ENCODE measurements around the gene ZNF460. TPM values are rescaled to one million over a fixed set of nuclear protein-coding genes. Genes with fewer than 3 reads are reported as not detected.
"Not testable (repeated sequence)": the region's sequence is repeated elsewhere in the genome, so short reads cannot be mapped to it uniquely, and the experiment has no call there.

ZNF460 gene
- total RNA-seq, 2 donors from 2014 or later, result 28.5 to 35.1 TPM

DNA sequence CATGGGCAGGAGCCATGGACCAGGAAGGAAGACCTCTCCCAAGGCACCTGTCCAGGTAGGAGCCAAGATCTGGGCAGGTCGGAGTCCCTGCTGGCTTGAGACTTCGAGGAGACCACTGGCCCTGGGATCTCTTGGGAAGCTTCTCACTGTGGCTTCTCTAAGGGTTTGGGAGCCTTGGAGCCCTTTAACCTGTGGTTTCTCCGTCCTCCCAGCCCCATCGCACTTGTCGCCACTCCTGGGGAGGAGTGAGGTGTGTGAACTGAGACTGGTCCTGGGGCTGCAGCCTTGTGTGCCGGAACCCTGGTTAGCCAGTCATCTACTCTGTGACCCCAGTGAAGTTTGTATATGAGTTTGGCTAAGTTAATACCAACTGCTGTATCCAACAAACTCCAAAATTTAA, 31.6 kb upstream of the ZNF460 start:
- no peak for TF ChIP-seq CTCF (IDR thresholded peaks at IDR 0.05)
- no peaks in the 10 kb centered on the region for H3K9me3 ChIP-seq
- intact Hi-C loops (cut with DNase I), result no loop called here
- H3K27me3 ChIP-seq, result no peaks in the 10 kb centered on the region
- DNase-seq, result no peak
- H3K4me3 ChIP-seq, result no peak overlapping the region
- peaks cover 23% of the 10 kb centered on the region for H3K36me3 ChIP-seq
- no peaks in the 10 kb centered on the region for H3K4me1 ChIP-seq
- H3K27ac ChIP-seq, result no peak overlapping the region
- no peak overlapping the region for H3K9ac ChIP-seq (ENCODE audit: low read depth in 2 of 2, low read length in 2 of 2)

DNA sequence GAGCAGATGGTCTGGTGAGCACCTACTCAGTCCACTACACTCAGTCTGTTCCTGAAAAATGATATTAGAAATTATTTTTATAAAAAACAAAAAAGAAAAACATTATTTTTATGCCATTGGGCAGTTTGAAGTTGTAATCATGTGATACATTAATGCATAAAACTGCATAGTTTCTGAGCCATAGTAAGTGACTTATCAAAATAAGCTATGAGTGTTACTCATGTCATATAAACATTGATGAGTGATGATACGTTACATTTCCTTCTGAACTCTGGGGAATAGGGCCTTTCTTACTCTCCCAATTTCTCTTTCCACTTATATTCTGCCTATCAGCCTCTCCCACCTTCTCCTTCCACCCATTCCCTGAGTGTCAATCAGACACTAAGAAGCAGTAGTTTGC, 31.0 kb upstream of the ZNF460 start:
- H3K4me3 ChIP-seq, result no peak overlapping the region
- H3K27me3 ChIP-seq, result no peaks in the 10 kb centered on the region
- H3K9ac ChIP-seq (ENCODE audit: low read depth in 2 of 2, low read length in 2 of 2), result no peak overlapping the region
- DNase-seq, result no peak
- no peaks in the 10 kb centered on the region for H3K9me3 ChIP-seq
- no peak overlapping the region for H3K27ac ChIP-seq
- H3K4me1 ChIP-seq, result no peaks in the 10 kb centered on the region
- peaks cover 24% of the 10 kb centered on the region for H3K36me3 ChIP-seq
- TF ChIP-seq CTCF (IDR thresholded peaks at IDR 0.05), result no peak
- intact Hi-C loops (cut with DNase I), result no loop called here

DNA sequence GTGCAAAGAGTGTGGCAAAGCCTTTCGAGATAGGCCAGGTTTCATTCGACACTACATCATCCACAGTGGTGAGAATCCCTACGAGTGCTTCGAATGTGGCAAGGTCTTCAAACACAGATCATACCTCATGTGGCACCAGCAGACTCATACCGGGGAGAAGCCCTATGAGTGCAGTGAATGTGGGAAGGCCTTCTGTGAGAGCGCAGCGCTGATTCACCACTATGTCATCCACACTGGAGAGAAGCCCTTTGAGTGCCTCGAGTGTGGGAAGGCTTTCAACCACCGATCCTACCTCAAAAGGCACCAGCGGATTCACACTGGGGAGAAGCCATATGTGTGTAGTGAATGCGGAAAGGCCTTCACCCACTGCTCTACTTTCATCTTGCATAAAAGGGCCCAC, 26.5 kb upstream of the ZNF460 start:
- H3K4me1 ChIP-seq; H3K9me3 ChIP-seq; intact Hi-C loops (cut with DNase I); H3K9ac ChIP-seq (ENCODE audit: low read depth in 2 of 2, low read length in 2 of 2); H3K27ac ChIP-seq; DNase-seq; H3K4me3 ChIP-seq; H3K27me3 ChIP-seq: not testable (repeated sequence)
- peaks cover 22% of the 10 kb centered on the region for H3K36me3 ChIP-seq

DNA sequence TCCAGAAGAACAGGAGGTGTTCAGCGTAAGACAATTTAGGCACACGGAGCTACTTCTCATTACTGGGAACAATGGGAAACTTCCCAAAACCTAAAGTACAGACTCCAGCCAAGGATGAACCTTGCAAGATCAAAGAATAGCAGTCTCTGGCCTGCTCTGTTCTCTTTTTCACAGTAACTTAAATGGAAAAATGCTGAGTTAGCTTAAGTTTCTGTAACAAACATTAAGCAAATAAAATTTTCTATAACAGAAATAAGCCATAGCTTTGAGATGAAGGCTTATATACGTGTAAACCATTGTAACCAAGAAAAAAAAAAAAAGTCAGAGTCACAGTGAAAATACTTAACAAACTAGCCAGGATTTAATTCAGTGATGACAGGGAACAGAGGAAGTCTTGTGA, 18.2 kb upstream of the ZNF460 start:
- Histone ChIP-seq H3K36me3 (no peaks in the 10 kb centered on the region), H3K9me3 (no peaks in the 10 kb centered on the region), H3K4me3 (no peak overlapping the region), H3K4me1 (no peaks in the 10 kb centered on the region), H3K9ac (ENCODE audit: low read depth in 2 of 2, low read length in 2 of 2) (no peak overlapping the region), H3K27me3 (no peaks in the 10 kb centered on the region), H3K27ac (no peak overlapping the region)
- no peak for TF ChIP-seq CTCF (IDR thresholded peaks at IDR 0.05)
- intact Hi-C loops (cut with DNase I), result no loop called here
- DNase-seq, result no peak

GRCh38 chr19:57263244-57263741, 17.0 kb upstream of the ZNF460 start:
- Histone ChIP-seq H3K9me3 (no peaks in the 10 kb centered on the region), H3K9ac (ENCODE audit: low read depth in 2 of 2, low read length in 2 of 2) (no peak overlapping the region), H3K4me3 (no peak overlapping the region), H3K36me3 (no peaks in the 10 kb centered on the region), H3K27ac (no peak overlapping the region), H3K27me3 (no peaks in the 10 kb centered on the region), H3K4me1 (no peaks in the 10 kb centered on the region)
- no peak for DNase-seq
- intact Hi-C loops (cut with DNase I), result no loop called here
- TF ChIP-seq CTCF (IDR thresholded peaks at IDR 0.05), result no peak

DNA sequence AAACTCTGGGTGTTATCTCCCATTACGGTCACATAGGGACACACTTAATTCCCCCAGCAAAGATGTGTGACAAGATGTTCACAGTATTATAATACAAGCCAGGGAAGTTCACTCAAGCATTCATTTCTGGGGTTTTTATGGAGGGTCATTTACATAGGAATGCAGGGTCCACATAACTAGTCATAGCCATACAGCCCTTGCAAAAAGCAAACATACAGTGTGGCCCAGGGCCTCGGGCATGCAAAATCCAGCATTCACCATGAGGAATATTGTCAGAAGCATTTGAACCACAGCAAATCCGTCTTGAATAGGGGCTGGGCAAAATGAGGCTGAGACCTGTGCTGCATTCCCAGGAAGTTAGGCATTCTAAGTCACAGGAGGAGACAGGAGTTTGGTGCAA, 13.0 kb upstream of the ZNF460 start:
- TF ChIP-seq CTCF (IDR thresholded peaks at IDR 0.05), result no peak
- no peaks in the 10 kb centered on the region for H3K9me3 ChIP-seq
- H3K4me3 ChIP-seq, result no peak overlapping the region
- no peak overlapping the region for H3K9ac ChIP-seq (ENCODE audit: low read depth in 2 of 2, low read length in 2 of 2)
- no peaks in the 10 kb centered on the region for H3K27me3 ChIP-seq
- H3K27ac ChIP-seq, result no peak overlapping the region
- H3K4me1 ChIP-seq, result no peaks in the 10 kb centered on the region
- intact Hi-C loops (cut with DNase I), result no loop called here
- no peak for DNase-seq
- no peaks in the 10 kb centered on the region for H3K36me3 ChIP-seq

Measured in colonic mucosa (tissue), 4 donors.